A549 (cell line): ENCODE measurements around the gene CDK17.

Experiments used
- POLR2A ChIP-seq: IDR thresholded peaks from 2 replicates; pipeline ENCODE4 v1.6.1; 2012; ENCODE audit warnings: mild to moderate bottlenecking, low read length
- RAD21 ChIP-seq, 2 experiments: fragments of >200 bp in 1 of 2; sonication (Bioruptor Twin) in 1 of 2; formaldehyde crosslinking in 1 of 2; IDR thresholded peaks in 1 of 2; conservative IDR thresholded peaks in 1 of 2; 2 replicates in 1 of 2; 3 replicates in 1 of 2; pipeline ENCODE4 v1.6.1; 2012 to 2018; ENCODE audit warnings: inconsistent platforms in 1 of 2
- RFX5 ChIP-seq: fragments of 450-650 bp; IDR thresholded peaks from 2 replicates; pipeline ENCODE4 v1.7.1; 2014; ENCODE audit warnings: antibody characterized with exemption, mild to moderate bottlenecking, moderate library complexity
- TF ChIP-seq, protein P1 (sequence below): fragments of 200-600 bp; sonication (generic); IDR thresholded peaks from 2 replicates; pipeline ENCODE4 v1.6.1; 2016; ENCODE audit warnings: antibody characterized with exemption, mild to moderate bottlenecking, moderate library complexity
- TF ChIP-seq, protein P2 (sequence below): IDR thresholded peaks from 2 replicates; pipeline ENCODE4 v1.6.1; 2012

DNA sequence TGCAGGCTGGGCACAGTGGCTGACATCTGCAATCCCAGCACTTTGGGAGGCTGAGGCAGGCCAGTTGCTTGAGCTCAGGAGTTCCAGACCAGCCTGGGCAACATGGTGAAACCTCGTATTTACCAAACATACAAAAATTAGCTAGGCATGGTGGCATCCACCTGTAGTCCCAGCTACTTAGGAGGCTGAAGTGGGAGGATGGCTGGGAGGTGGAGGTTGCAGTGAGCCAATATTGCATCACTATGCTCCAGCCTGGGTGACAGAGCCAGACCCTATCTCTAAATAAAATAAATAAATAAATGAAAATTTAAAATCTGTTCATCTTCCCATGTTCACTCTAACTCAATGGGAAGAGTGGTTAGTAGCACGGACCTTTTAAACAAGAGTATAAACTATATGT, 134.8 kb downstream of the CDK17 start:
- TF ChIP-seq RFX5 (no peak), POLR2A (no peak), RAD21 (conservative IDR thresholded peaks at IDR 0.05 in 1 of 2, IDR thresholded peaks at IDR 0.05 in 1 of 2) (no peak)
- TF ChIP-seq, protein P1, sequence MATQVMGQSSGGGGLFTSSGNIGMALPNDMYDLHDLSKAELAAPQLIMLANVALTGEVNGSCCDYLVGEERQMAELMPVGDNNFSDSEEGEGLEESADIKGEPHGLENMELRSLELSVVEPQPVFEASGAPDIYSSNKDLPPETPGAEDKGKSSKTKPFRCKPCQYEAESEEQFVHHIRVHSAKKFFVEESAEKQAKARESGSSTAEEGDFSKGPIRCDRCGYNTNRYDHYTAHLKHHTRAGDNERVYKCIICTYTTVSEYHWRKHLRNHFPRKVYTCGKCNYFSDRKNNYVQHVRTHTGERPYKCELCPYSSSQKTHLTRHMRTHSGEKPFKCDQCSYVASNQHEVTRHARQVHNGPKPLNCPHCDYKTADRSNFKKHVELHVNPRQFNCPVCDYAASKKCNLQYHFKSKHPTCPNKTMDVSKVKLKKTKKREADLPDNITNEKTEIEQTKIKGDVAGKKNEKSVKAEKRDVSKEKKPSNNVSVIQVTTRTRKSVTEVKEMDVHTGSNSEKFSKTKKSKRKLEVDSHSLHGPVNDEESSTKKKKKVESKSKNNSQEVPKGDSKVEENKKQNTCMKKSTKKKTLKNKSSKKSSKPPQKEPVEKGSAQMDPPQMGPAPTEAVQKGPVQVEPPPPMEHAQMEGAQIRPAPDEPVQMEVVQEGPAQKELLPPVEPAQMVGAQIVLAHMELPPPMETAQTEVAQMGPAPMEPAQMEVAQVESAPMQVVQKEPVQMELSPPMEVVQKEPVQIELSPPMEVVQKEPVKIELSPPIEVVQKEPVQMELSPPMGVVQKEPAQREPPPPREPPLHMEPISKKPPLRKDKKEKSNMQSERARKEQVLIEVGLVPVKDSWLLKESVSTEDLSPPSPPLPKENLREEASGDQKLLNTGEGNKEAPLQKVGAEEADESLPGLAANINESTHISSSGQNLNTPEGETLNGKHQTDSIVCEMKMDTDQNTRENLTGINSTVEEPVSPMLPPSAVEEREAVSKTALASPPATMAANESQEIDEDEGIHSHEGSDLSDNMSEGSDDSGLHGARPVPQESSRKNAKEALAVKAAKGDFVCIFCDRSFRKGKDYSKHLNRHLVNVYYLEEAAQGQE = no peak
- TF ChIP-seq, protein P2, sequence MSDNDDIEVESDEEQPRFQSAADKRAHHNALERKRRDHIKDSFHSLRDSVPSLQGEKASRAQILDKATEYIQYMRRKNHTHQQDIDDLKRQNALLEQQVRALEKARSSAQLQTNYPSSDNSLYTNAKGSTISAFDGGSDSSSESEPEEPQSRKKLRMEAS = no peak
